ENCODE data around the gene GRIFIN. TPM values are rescaled to one million over a fixed set of nuclear protein-coding genes. Genes with fewer than 3 reads are reported as not detected.

The GRIFIN gene
- total RNA-seq, 1 donor from 2014 or later = not detected

DNA sequence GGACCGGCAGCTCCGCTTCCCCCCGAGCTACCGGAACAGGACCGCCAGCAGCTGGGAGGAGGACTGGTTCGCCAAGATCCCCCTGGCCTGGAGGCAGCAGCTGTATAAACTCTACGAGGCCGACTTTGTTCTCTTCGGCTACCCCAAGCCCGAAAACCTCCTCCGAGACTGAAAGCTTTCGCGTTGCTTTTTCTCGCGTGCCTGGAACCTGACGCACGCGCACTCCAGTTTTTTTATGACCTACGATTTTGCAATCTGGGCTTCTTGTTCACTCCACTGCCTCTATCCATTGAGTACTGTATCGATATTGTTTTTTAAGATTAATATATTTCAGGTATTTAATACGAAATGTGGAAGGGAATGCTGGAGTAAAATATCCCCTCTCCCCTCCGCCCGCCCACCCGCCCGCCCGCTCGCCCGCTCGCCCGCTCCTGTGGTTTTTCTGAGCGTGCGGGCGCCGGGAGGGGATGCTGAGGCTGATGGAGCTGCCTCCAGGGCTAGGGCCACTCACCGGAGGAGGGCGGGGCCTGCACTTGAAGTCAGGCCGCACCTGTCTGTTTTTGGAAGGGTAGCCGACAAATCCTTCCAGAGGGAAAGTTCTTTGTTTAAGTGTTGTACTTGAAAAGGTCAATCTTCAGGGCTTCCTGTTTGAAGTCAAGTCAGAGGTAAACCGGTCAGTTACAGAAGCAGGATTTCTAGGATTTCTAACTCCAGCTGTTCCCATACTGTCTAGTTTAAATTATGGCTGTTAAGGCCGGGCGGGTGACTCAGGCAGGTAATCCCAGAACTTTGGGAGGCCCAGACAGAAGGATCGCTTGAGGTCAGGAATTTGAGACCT, 42.3 kb downstream of the GRIFIN start:
- Histone ChIP-seq H3K27me3 (ENCODE audit: low read depth) (no peaks in the 10 kb centered on the region), H3K27ac (replicated peaks) (no peak overlapping the region), H3K4me1 (peaks cover 24% of the 10 kb centered on the region), H3K4me3 (no peak overlapping the region), H3K36me3 (peaks cover 40% of the 10 kb centered on the region), H3K9me3 (replicated peaks) (peaks cover 16% of the 10 kb centered on the region)
- intact Hi-C loops (cut with micrococcal nuclease) = no loop called here
- TF ChIP-seq CTCF (IDR thresholded peaks at IDR 0.05; ENCODE audit: borderline replicate concordance) = no peak
- DNase-seq = no peak

- Histone ChIP-seq H3K27ac (replicated peaks) (no peak overlapping the region), H3K4me3 (no peak overlapping the region)
Measured at GRCh38 chr7:2432910-2433712, 43.1 kb downstream of the GRIFIN start.

DNA sequence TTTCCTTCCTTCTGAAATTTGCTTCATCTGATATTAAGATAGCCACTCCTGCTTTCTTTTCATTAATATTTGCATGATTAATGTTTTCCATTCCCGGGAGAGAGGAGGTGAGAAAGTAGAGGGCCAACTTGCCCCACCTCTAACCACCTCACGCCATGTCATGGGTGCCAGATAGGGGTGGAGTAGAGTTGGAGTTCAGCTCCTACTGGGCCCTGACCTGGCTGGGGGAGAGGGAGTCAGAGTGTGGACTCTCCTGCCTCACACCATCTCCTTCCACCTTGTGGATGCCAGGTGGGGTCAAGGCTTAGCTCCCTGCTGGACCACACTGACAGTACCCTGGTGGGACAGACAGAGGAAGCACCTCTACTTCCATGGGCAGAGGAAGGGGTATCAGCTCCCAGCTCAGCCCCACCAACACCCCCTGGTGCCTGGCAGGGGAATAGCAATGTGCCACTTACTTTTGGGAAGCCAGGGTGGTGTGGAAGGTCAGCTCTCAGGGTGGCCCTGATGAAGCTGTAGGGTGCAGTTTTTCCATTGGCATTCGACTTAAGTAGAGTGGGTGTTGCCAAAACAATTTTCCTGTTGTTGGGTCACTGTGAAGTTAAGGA, 44.8 kb downstream of the GRIFIN start:
- Histone ChIP-seq H3K36me3 (peaks cover 36% of the 10 kb centered on the region), H3K4me3 (no peak overlapping the region), H3K27ac (replicated peaks) (no peak overlapping the region), H3K4me1 (peaks cover 11% of the 10 kb centered on the region), H3K9me3 (replicated peaks) (peaks cover 16% of the 10 kb centered on the region), H3K27me3 (ENCODE audit: low read depth) (no peaks in the 10 kb centered on the region)
- intact Hi-C loops (cut with micrococcal nuclease) = no loop called here
- no peak for DNase-seq
- no peak for TF ChIP-seq CTCF (IDR thresholded peaks at IDR 0.05; ENCODE audit: borderline replicate concordance)

More at GRCh38 chr7:2432910-2433712, 43.1 kb downstream of the GRIFIN start:
- H3K9me3 ChIP-seq (replicated peaks) = peaks cover 16% of the 10 kb centered on the region
- no peak for TF ChIP-seq CTCF (IDR thresholded peaks at IDR 0.05; ENCODE audit: borderline replicate concordance)
- no peaks in the 10 kb centered on the region for H3K27me3 ChIP-seq (ENCODE audit: low read depth)
- H3K4me1 ChIP-seq = peaks cover 16% of the 10 kb centered on the region
- DNase-seq = no peak
- intact Hi-C loops (cut with micrococcal nuclease) = no loop called here
- peaks cover 40% of the 10 kb centered on the region for H3K36me3 ChIP-seq

DNA sequence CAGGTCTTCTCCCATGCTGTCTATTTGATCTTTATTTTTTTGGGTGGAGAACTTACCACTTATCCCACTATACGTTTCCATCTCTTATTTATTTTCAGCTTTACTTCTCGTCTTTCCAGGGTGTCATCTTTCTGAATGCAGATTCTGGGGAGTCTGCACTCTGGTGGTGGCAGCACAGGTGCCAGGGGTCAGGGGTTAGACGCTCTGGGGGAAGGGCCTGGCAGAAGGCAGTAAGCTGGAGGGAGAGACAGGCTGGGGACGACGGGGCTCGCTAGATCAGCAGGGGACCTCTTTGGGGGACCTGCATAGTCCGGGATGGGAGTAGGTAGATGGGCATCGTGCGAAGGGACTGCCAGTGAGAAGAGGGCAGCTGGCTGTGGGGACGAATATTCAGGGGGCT, 50.4 kb downstream of the GRIFIN start:
- intact Hi-C loops (cut with micrococcal nuclease) = no loop called here
- no peak for TF ChIP-seq CTCF (IDR thresholded peaks at IDR 0.05; ENCODE audit: borderline replicate concordance)
- no peaks in the 10 kb centered on the region for H3K27me3 ChIP-seq (ENCODE audit: low read depth)
- H3K36me3 ChIP-seq = peaks cover 4% of the 10 kb centered on the region
- no peak overlapping the region for H3K4me3 ChIP-seq
- H3K4me1 ChIP-seq = no peaks in the 10 kb centered on the region
- no peak for DNase-seq
- peaks cover 7% of the 10 kb centered on the region for H3K9me3 ChIP-seq (replicated peaks)
- no peak overlapping the region for H3K27ac ChIP-seq (replicated peaks)

Other genes with a start within 250 kb of the GRIFIN start
- gene MAD1L1, start 243.5 kb downstream of the GRIFIN start, total RNA-seq = 16.2 TPM
- gene MRM2, start 234.2 kb downstream of the GRIFIN start, total RNA-seq = 19.9 TPM
- 12.5 TPM for gene NUDT1, start 234.2 kb downstream of the GRIFIN start, total RNA-seq
- gene SNX8, start 162.0 kb downstream of the GRIFIN start, total RNA-seq = 16.8 TPM
- gene EIF3B, start 121.6 kb downstream of the GRIFIN start, total RNA-seq = 68.9 TPM
- 15.3 TPM for gene CHST12, start 72.8 kb downstream of the GRIFIN start, total RNA-seq
- gene LFNG, start 43.4 kb upstream of the GRIFIN start, total RNA-seq = 5.2 TPM
- gene BRAT1, start 79.1 kb upstream of the GRIFIN start, total RNA-seq = 13.7 TPM
- gene IQCE, start 82.6 kb upstream of the GRIFIN start, total RNA-seq = 11.5 TPM
- 10.9 TPM for gene TTYH3, start 155.6 kb upstream of the GRIFIN start, total RNA-seq
- gene AMZ1, start 211.8 kb upstream of the GRIFIN start, total RNA-seq = 0.11 TPM

All from left ventricle myocardium inferior (tissue), 1 donor.